NCI-H187 treated with DMSO at 0.1 percent for 48 hours (cell line): Measurements from ENCODE around the gene PDK1.

ENCODE experiments used
- DNase-seq: peaks from one replicate; lab custom pipeline; 2025; lab: John Stamatoyannopoulos, UW

The PDK1 gene

GRCh38 chr2:172642301-172643020 lies 86.6 kb downstream of the PDK1 start:
- no peak for DNase-seq

- no peak for DNase-seq
Observed at GRCh38 chr2:172643142-172643541, 87.3 kb downstream of the PDK1 start.

- DNase-seq = no peak
Observed at GRCh38 chr2:172647439-172647838, 91.5 kb downstream of the PDK1 start.

- DNase-seq = no peak
Observed at GRCh38 chr2:172655091-172655837, 99.4 kb downstream of the PDK1 start.

GRCh38 chr2:172655838-172656573 lies 100.1 kb downstream of the PDK1 start:
- DNase-seq = no peak
